DMS53 (cell line): Measurements from ENCODE around the gene LKAAEAR1.

Experiments
- DNase-seq: peaks from one replicate; lab custom pipeline; 2025; lab: John Stamatoyannopoulos, UW

Gene LKAAEAR1

GRCh38 chr20:64050261-64051032 lies 33.8 kb downstream of the LKAAEAR1 start:
- peak; percentile 23 for DNase-seq

DNA sequence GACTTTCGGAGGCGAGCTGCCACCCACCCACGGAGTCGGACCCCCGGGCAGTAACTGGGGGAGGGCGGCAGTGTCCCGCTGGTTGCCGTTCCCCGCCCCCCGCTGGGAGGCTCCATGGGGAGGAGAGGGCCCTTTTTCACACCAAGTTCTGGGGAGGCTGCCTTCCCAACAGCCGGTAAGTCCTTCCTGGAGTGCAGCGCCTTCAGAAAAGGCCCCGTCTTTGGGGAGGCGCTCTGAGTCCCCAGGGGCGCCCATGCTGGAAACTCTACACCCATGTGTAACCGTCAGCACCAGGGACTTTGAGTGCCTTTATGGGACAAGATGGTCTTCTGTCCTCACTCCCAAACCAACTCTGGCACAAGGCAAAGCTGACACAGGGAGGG lies 34.3 kb downstream of the LKAAEAR1 start:
- no peak for DNase-seq

GRCh38 chr20:64049060-64049877 lies 34.9 kb downstream of the LKAAEAR1 start, which contains the start of gene SOX18:
Gene SOX18 (minus strand): TSS chr20:64049639. CDS start chr20:64049516, 123 bp downstream.
- DNase-seq, result peak; percentile 81

GRCh38 chr20:64048402-64049044 lies 35.7 kb downstream of the LKAAEAR1 start:
- DNase-seq, result no peak

DNA sequence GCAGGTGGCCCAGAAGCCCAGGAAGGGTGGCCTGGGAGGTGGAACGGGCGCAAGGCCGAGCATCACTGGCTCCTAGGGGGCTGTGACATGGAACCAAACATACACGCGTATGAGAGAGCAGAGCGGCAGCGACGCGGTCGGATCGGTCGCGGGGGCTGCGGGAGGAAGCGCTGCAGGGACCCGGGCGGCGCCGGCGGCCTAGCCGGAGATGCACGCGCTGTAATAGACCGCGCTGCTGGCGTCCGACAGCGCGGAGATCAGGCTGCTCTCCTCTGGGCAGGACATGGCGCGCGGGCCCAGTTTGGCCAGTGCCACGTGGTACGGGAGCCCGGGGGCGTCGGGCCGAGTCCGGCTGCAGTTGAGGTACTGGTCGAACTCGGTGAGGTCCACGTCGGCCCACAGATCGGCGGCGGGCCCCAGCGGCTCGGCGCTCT lies 36.2 kb downstream of the LKAAEAR1 start:
- DNase-seq, result peak; percentile 58

DNA sequence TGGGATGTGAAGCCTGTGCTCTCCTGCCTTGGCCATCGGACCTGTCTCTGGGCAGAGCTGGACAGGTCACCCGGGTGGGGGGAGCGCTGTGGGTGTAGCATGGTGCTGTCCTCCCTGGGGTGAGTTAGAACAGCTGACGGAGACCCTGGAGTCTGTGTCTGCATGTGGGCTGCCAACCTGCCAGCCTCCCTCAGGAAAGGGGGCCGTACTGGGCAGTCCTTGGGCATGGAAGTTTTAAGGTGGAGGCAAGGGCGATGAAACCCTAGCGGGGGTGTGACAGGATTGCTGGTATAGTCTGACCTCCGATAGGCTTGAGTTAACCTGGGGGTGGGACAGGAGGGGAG lies 37.2 kb downstream of the LKAAEAR1 start:
- DNase-seq, result no peak

DNA sequence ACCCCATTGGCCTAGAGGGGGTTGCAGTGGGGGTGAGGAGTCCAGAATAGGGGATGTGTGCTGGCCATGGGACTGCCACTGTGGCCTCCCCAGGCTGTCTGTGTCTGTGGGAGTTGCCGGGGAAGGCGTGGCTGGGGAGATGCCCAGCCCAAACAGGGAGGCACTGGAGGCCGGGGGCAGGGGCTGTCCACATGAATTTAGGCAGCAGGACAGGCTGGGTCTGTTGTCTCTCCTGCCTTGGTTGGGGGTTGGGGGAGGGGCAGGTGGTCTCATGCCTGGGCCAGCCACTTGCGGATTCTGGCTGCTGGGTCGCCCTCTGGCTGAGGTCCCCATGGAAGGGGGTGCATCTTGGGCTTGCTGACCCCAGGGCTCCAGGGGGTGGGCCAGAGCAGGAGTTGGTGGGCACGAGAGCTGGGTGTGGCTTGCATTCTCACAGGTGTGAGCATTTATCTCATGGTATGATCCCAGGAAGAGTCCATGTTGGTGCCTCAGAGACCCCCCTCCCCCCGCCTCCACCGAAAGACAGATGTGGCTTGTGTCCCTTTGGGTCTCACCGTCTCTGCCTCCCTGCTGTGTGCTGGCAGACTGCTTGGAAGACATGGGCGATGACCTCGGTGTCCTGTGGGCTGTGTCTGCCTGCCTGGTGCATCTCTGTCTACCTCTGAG lies 38.7 kb downstream of the LKAAEAR1 start:
- no peak for DNase-seq

- DNase-seq, result peak; percentile 28
Observed at GRCh38 chr20:64044484-64045247, 39.5 kb downstream of the LKAAEAR1 start.

DNA sequence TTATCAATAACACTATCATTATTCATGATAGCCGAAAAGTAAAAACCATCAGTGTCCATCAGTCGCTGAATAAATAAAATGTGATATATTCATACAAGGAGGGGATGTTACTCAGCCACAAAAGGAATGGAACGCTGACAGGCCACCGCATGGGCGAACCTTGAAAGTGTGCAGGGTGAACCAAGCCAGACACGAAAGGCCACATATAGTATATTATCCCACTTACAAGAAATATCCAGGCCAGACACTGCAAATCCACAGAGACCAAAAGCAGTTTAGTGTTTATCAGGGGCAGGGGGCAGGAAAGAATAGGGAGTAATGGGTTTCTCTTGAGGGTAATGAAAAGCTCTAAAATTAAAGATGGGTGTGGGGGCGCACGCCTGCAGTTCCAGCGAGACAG lies 40.4 kb downstream of the LKAAEAR1 start:
- DNase-seq, result no peak

- peak; percentile 65 for DNase-seq
Observed at GRCh38 chr20:64042054-64042781, 42.0 kb downstream of the LKAAEAR1 start.

GRCh38 chr20:64041781-64042053 lies 42.5 kb downstream of the LKAAEAR1 start:
- DNase-seq, result no peak

DNA sequence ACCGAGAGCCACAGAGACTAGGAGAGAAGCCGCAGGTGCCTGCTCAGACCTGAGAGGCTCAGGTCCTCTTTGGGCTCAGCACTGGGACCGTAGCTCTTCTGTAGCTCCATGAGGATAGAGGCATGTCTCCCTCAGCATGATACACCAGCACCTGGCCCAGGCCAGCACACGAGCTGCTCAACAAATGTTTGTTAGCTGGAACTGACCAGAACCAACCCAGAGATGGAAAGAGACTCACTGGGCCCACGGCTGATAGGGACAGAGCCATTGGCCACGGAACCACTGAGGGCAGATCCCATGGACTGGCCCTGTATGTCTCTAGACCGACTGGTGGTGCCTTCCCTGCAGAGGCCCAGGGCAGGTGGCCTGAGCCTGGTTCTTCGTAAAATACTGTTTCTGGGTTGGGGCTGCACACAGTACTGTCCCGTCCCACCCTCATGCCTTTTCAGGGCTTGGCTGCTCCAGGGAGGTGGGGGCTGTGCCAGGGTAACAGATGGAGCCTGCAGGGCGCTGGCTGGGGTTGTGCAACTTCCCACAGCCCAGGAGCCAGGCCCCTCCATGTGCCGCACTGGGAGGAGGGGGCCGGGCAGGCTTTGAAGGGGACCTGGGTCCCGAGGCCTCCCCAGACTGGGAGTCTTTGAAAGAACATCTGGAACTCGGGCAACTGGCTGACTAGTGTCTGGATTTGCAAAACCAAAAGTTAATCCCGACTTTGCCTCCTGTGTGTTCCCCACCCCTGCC lies 43.0 kb downstream of the LKAAEAR1 start:
- DNase-seq, result peak; percentile 23

GRCh38 chr20:64040231-64041039 lies 43.8 kb downstream of the LKAAEAR1 start:
- no peak for DNase-seq

GRCh38 chr20:64039293-64040160 lies 44.7 kb downstream of the LKAAEAR1 start:
- DNase-seq, result peak; percentile 79

- DNase-seq, result peak; percentile 94
Observed at GRCh38 chr20:64038565-64039292, 45.5 kb downstream of the LKAAEAR1 start.

- DNase-seq, result peak; percentile 89
Observed at GRCh38 chr20:64038224-64038564, 46.0 kb downstream of the LKAAEAR1 start.

GRCh38 chr20:64037498-64038213 lies 46.5 kb downstream of the LKAAEAR1 start:
- peak; percentile 64 for DNase-seq
